Neural crest cell (in vitro differentiated cells): ENCODE measurements around the gene NUDC. TPM values are rescaled to one million over a fixed set of nuclear protein-coding genes. Genes with fewer than 3 reads are reported as not detected.

ENCODE experiments used
- DNase-seq: peaks from one replicate; pipeline ENCODE4 v3.0.0; 2021; ENCODE audit warnings: low read depth, mixed read lengths, low spot score
- H3K27ac Mint-ChIP-seq: one replicate; pipeline ENCODE4 v1.8.0; 2021; ENCODE audit warnings: mild to moderate bottlenecking, mixed read lengths; ENCODE audit not compliant: unreplicated experiment
- H3K27me3 Mint-ChIP-seq: 2 replicates; pipeline ENCODE4 v1.8.0; 2021; ENCODE audit warnings: low read depth, mild to moderate bottlenecking, mixed read lengths
- H3K36me3 Mint-ChIP-seq: 2 replicates; pipeline ENCODE4 v1.8.0; 2021; ENCODE audit warnings: low read depth, mild to moderate bottlenecking, mixed read lengths
- H3K4me1 Mint-ChIP-seq: 2 replicates; pipeline ENCODE4 v1.8.0; 2021; ENCODE audit warnings: mixed read lengths
- H3K4me3 Mint-ChIP-seq: one replicate; pipeline ENCODE4 v1.8.0; 2021; ENCODE audit warnings: mild to moderate bottlenecking, mixed read lengths
- H3K9me3 Mint-ChIP-seq: 2 replicates; pipeline ENCODE4 v1.8.0; 2021; ENCODE audit warnings: mixed read lengths
- CTCF ChIP-seq: fragments of 200-600 bp; sonication (generic); conservative IDR thresholded peaks from 2 replicates; pipeline ENCODE4 v1.5.0; 2021; ENCODE audit warnings: antibody characterized with exemption, mild to moderate bottlenecking
- total RNA-seq: library from RNA; stranded (reverse); gene quantifications from 2 replicates; pipeline ENCODE4 v1.2.1, GENCODE V29; 2021

The NUDC gene
- total RNA-seq, 1 donor from 2014 or later, result 96.1 TPM

DNA sequence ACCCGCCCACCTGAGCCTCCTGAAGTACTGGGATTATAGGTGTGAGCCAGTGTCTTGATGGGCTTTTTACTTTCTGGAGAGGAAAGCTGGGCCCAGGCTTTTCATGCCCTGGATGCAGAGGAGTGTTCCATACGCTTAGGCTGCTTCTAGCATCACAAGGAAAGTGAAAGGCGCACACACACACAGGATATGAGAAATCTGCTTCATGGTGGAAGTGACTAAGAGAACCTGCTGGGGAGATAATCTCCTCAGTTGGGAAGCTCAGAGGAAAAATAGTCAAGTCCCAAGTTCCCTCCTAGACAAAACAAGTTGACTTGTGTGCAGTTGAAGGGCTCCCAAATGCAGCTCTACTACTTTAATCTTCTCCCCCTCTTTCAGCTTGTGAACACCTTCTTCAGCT lies 2.2 kb downstream of the NUDC start:
- Mint-ChIP-seq H3K4me1 (peaks cover 29% of the 10 kb centered on the region), H3K4me3 (peak overlapping the region; percentile 90), H3K27me3 (no peaks in the 10 kb centered on the region), H3K9me3 (peaks cover 3% of the 10 kb centered on the region), H3K36me3 (peaks cover 22% of the 10 kb centered on the region), H3K27ac (no peak overlapping the region)
- no peak for DNase-seq
- no peak for TF ChIP-seq CTCF

- Mint-ChIP-seq H3K27ac (no peak overlapping the region), H3K9me3 (no peaks in the 10 kb centered on the region), H3K4me1 (no peaks in the 10 kb centered on the region), H3K4me3 (no peak overlapping the region), H3K36me3 (peaks cover 29% of the 10 kb centered on the region), H3K27me3 (no peaks in the 10 kb centered on the region)
- no peak for TF ChIP-seq CTCF
- DNase-seq, result no peak
Observed at GRCh38 chr1:26932531-26932930, 11.0 kb downstream of the NUDC start.

- H3K27me3 Mint-ChIP-seq, result no peaks in the 10 kb centered on the region
- no peak overlapping the region for H3K4me3 Mint-ChIP-seq
- peak overlapping the region; percentile 35 for H3K27ac Mint-ChIP-seq
- H3K9me3 Mint-ChIP-seq, result no peaks in the 10 kb centered on the region
- H3K36me3 Mint-ChIP-seq, result peaks cover 19% of the 10 kb centered on the region
- no peak for DNase-seq
- no peaks in the 10 kb centered on the region for H3K4me1 Mint-ChIP-seq
- no peak for TF ChIP-seq CTCF
Observed at GRCh38 chr1:26936823-26937222, 15.3 kb downstream of the NUDC start.

DNA sequence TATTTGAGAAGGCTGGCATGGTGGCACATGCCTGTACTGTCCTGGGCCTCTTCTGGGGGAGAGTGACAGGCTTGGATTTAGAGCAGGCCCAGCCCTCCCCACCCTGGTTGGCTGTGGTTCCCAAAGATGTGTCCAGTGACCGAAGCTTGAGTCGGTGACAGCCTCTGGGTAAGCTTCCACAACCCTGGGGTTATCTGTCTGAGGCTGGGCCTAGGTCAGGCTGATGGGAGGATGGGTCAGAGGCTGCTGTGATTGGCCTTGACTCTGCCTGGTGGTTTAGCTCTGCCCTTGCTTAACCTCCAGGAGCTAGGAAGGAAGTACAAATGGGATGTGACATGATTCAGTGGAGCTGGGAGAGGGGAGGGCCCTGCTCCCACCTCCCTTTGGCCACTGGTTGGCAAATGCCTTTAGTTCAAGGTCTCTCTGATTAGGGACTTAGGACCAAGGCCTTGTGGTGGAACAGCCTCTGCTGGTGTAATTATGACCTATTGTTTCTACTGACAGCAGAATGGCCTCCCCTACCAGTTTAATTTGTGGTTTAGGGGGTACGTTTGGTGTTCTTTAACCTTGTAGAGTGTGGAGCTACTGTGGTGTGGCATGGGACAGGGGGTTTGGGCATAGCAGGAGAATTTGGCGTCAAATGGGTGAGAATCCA lies 16.6 kb downstream of the NUDC start:
- TF ChIP-seq CTCF, result no peak
- Mint-ChIP-seq H3K4me1 (no peaks in the 10 kb centered on the region), H3K27ac (peak overlapping the region; percentile 35), H3K4me3 (no peak overlapping the region), H3K9me3 (no peaks in the 10 kb centered on the region), H3K27me3 (no peaks in the 10 kb centered on the region), H3K36me3 (peaks cover 21% of the 10 kb centered on the region)
- DNase-seq, result no peak

GRCh38 chr1:26938659-26939025 lies 17.1 kb downstream of the NUDC start:
- Mint-ChIP-seq H3K27me3 (no peaks in the 10 kb centered on the region), H3K9me3 (no peaks in the 10 kb centered on the region), H3K4me3 (no peak overlapping the region), H3K4me1 (no peaks in the 10 kb centered on the region), H3K36me3 (peaks cover 19% of the 10 kb centered on the region), H3K27ac (no peak overlapping the region)
- DNase-seq, result no peak
- no peak for TF ChIP-seq CTCF
